Neuronal stem cell (in vitro differentiated cells): ENCODE measurements around the gene TTLL13.

Experiments
- DNase-seq: peaks from one replicate; pipeline ENCODE4 v3.0.0-alpha.2; 2013; ENCODE audit warnings: low spot score
- H2AFZ ChIP-seq: one replicate; pipeline ENCODE4 v1.6.1; 2013; ENCODE audit warnings: mild to moderate bottlenecking, low read length, inconsistent platforms
- H2AK5ac ChIP-seq: 2 replicates; pipeline ENCODE4 v1.6.1; 2013; ENCODE audit warnings: low read depth, mild to moderate bottlenecking, inconsistent platforms, low read length, moderate library complexity, mixed read lengths
- H2BK120ac ChIP-seq: 2 replicates; pipeline ENCODE4 v1.6.1; 2013; ENCODE audit warnings: low read depth, mild to moderate bottlenecking, inconsistent platforms, low read length, moderate library complexity, mixed read lengths
- H2BK12ac ChIP-seq: one replicate; pipeline ENCODE4 v1.6.1; 2013; ENCODE audit warnings: low read length, inconsistent platforms
- H2BK15ac ChIP-seq: 2 replicates; pipeline ENCODE4 v1.6.1; 2013; ENCODE audit warnings: mild to moderate bottlenecking, low read length, inconsistent platforms, mixed read lengths
- H2BK5ac ChIP-seq: one replicate; pipeline ENCODE4 v1.6.1; 2013; ENCODE audit warnings: inconsistent platforms, mild to moderate bottlenecking, low read length, moderate library complexity
- H3K14ac ChIP-seq: one replicate; pipeline ENCODE4 v1.6.1; 2013; ENCODE audit warnings: low read length, inconsistent platforms
- H3K18ac ChIP-seq: 2 replicates; pipeline ENCODE4 v1.6.1; 2013; ENCODE audit warnings: low read length, inconsistent platforms
- H3K23ac ChIP-seq: 2 replicates; pipeline ENCODE4 v1.6.1; 2013; ENCODE audit warnings: low read depth, mild to moderate bottlenecking, mixed read lengths, low read length, inconsistent platforms; ENCODE audit not compliant: poor library complexity
- H3K27ac ChIP-seq: replicated peaks from 3 replicates; pipeline ENCODE4 v1.5.1; 2013; ENCODE audit warnings: low read length, inconsistent platforms
- H3K27me3 ChIP-seq, 3 experiments: 2 replicates each; pipeline ENCODE4 v1.6.1; 2013; ENCODE audit warnings: low read length in 3 of 3, mild to moderate bottlenecking in 2 of 3, inconsistent platforms in 1 of 3, low read depth in 1 of 3, mixed read lengths in 1 of 3, moderate library complexity in 1 of 3; ENCODE audit not compliant: control insufficient read depth in 3 of 3, insufficient read depth in 3 of 3
- H3K36me3 ChIP-seq, 2 donors: replicated peaks in 1 of 2; 2 replicates each; pipeline ENCODE4 v1.6.1; 2013; ENCODE audit warnings: low read length in 2 of 2; ENCODE audit not compliant: control insufficient read depth in 2 of 2, insufficient read depth in 2 of 2
- H3K4ac ChIP-seq: 2 replicates; pipeline ENCODE4 v1.6.1; 2013; ENCODE audit warnings: inconsistent platforms, mild to moderate bottlenecking, low read length, moderate library complexity
- H3K4me1 ChIP-seq, 2 donors: 1 replicate in 1 of 2; 2 replicates in 1 of 2; pipeline ENCODE4 v1.6.1; 2013; ENCODE audit warnings: low read length in 2 of 2, low read depth in 1 of 2; ENCODE audit not compliant: control insufficient read depth in 2 of 2, insufficient read depth in 1 of 2
- H3K4me2 ChIP-seq: one replicate; pipeline ENCODE4 v1.6.1; 2013; ENCODE audit warnings: mild to moderate bottlenecking, low read length, inconsistent platforms; ENCODE audit not compliant: insufficient read depth, poor library complexity, severe bottlenecking
- H3K4me3 ChIP-seq, 2 donors: 2 replicates each; pipeline ENCODE4 v1.5.1; 2013; ENCODE audit warnings: low read length in 2 of 2, mild to moderate bottlenecking in 2 of 2, inconsistent platforms in 1 of 2, moderate library complexity in 1 of 2
- H3K79me1 ChIP-seq: one replicate; pipeline ENCODE4 v1.6.1; 2013; ENCODE audit warnings: low read depth, mild to moderate bottlenecking, inconsistent platforms, low read length, moderate library complexity
- H3K9ac ChIP-seq: one replicate; pipeline ENCODE4 v1.6.1; 2013; ENCODE audit warnings: mild to moderate bottlenecking, low read depth, low read length, inconsistent platforms; ENCODE audit not compliant: poor library complexity
- H3K9me3 ChIP-seq, 2 donors: replicated peaks in 1 of 2; 2 replicates each; pipeline versions ENCODE3 to v1.6.1; 2013; ENCODE audit warnings: low read length in 2 of 2, mild to moderate bottlenecking in 2 of 2, inconsistent platforms in 1 of 2, low read depth in 1 of 2, mixed read lengths in 1 of 2, moderate library complexity in 1 of 2; ENCODE audit not compliant: control insufficient read depth in 2 of 2, insufficient read depth in 1 of 2
- H4K8ac ChIP-seq: one replicate; pipeline ENCODE4 v1.6.1; 2013; ENCODE audit warnings: low read depth, mild to moderate bottlenecking, inconsistent platforms, low read length, moderate library complexity
- H4K91ac ChIP-seq: one replicate; pipeline ENCODE4 v1.6.1; 2013; ENCODE audit warnings: low read length, low read depth, mild to moderate bottlenecking, inconsistent platforms; ENCODE audit not compliant: poor library complexity
- WGBS, 2 donors: extraction: QIAGEN DNeasy Blood & Tissue Kit; methylation state at CpG; one replicate each; pipeline ENCODE4 v1.1.7; 2013; ENCODE audit warnings: missing lambda C conversion rate in 2 of 2, mixed read lengths in 1 of 2; ENCODE audit not compliant: insufficient read length in 2 of 2, insufficient replicate concordance in 1 of 2; ENCODE audit errors: extremely low coverage in 2 of 2; 5-methylcytosine and 5-hydroxymethylcytosine counted together

Gene TTLL13

GRCh38 chr15:90205050-90205848 lies 44.1 kb upstream of the TTLL13 start:
- H3K9me3 ChIP-seq, result no peaks in the 10 kb centered on the region
- DNase-seq, result no peak

GRCh38 chr15:90205886-90206285 lies 43.5 kb upstream of the TTLL13 start:
- Histone ChIP-seq H4K91ac (no peak overlapping the region), H3K79me1 (peaks cover 10% of the 10 kb centered on the region), H3K36me3 (peaks cover 0 to 44% of the 10 kb centered on the region in 2 donors), H3K4me2 (no peak overlapping the region), H2BK12ac (no peak overlapping the region), H3K27me3 (no peaks in the 10 kb centered on the region), H3K23ac (no peak overlapping the region), H2BK120ac (no peak overlapping the region), H2AFZ (no peak overlapping the region), H3K14ac (no peak overlapping the region), H3K18ac (no peak overlapping the region), H4K8ac (no peak overlapping the region), H3K27ac (no peak overlapping the region), H3K4me1 (peaks cover 6 to 7% of the 10 kb centered on the region in 2 donors), H3K4ac (no peak overlapping the region), H3K4me3 (no peak overlapping the region), H2BK5ac (no peak overlapping the region), H2BK15ac (no peak overlapping the region), H2AK5ac (no peak overlapping the region), H3K9me3 (no peaks in the 10 kb centered on the region), H3K9ac (no peak overlapping the region)
- WGBS, 2 donors, result no CpG with 5 or more reads among the region's 5 CpGs
- DNase-seq, result no peak

More at GRCh38 chr15:90205050-90205848, 44.1 kb upstream of the TTLL13 start:
- Histone ChIP-seq H2BK5ac (no peak overlapping the region), H3K9ac (no peak overlapping the region), H2BK12ac (no peak overlapping the region), H3K18ac (no peak overlapping the region), H4K8ac (no peak overlapping the region), H3K27me3 (no peaks in the 10 kb centered on the region), H3K79me1 (peaks cover 7% of the 10 kb centered on the region), H3K4me2 (no peak overlapping the region), H2AFZ (no peak overlapping the region), H3K27ac (no peak overlapping the region), H2BK120ac (no peak overlapping the region), H2AK5ac (no peak overlapping the region), H3K23ac (no peak overlapping the region), H3K36me3 (peaks cover 0 to 37% of the 10 kb centered on the region in 2 donors), H3K14ac (no peak overlapping the region), H3K4me3 (no peak overlapping the region), H3K4ac (no peak overlapping the region), H3K4me1 (peaks cover 11% of the 10 kb centered on the region in 2 donors), H2BK15ac (no peak overlapping the region), H4K91ac (no peak overlapping the region)
- no CpG with 5 or more reads among the region's 10 CpGs for WGBS, 2 donors

GRCh38 chr15:90207252-90207651 lies 42.1 kb upstream of the TTLL13 start:
- H4K91ac ChIP-seq, result no peak overlapping the region
- H3K23ac ChIP-seq, result no peak overlapping the region
- H2BK5ac ChIP-seq, result no peak overlapping the region
- H2BK12ac ChIP-seq, result no peak overlapping the region
- H3K4me3 ChIP-seq, result no peak overlapping the region
- H3K4ac ChIP-seq, result no peak overlapping the region
- no peak overlapping the region for H2BK15ac ChIP-seq
- H3K4me1 ChIP-seq, result peaks cover 6 to 7% of the 10 kb centered on the region in 2 donors
- peaks cover 0 to 44% of the 10 kb centered on the region in 2 donors for H3K36me3 ChIP-seq
- H3K18ac ChIP-seq, result no peak overlapping the region
- no peak overlapping the region for H3K9ac ChIP-seq
- no CpG with 5 or more reads among the region's 6 CpGs for WGBS, 2 donors
- H3K9me3 ChIP-seq, result no peaks in the 10 kb centered on the region
- H3K4me2 ChIP-seq, result no peak overlapping the region
- no peak overlapping the region for H3K14ac ChIP-seq
- no peak overlapping the region for H3K27ac ChIP-seq
- H2AK5ac ChIP-seq, result no peak overlapping the region
- no peak overlapping the region for H4K8ac ChIP-seq
- H2BK120ac ChIP-seq, result no peak overlapping the region
- H3K27me3 ChIP-seq, result no peaks in the 10 kb centered on the region
- no peak overlapping the region for H2AFZ ChIP-seq
- DNase-seq, result no peak
- peaks cover 15% of the 10 kb centered on the region for H3K79me1 ChIP-seq

- Histone ChIP-seq H2BK5ac (no peak overlapping the region), H2AFZ (no peak overlapping the region), H3K27ac (no peak overlapping the region), H3K4me1 (peaks cover 0 to 1% of the 10 kb centered on the region in 2 donors), H3K36me3 (peaks cover 0 to 44% of the 10 kb centered on the region in 2 donors), H4K91ac (no peak overlapping the region), H2BK120ac (no peak overlapping the region), H3K14ac (no peak overlapping the region), H3K79me1 (peaks cover 10% of the 10 kb centered on the region), H3K4ac (no peak overlapping the region), H4K8ac (no peak overlapping the region), H2AK5ac (no peak overlapping the region), H2BK12ac (no peak overlapping the region), H2BK15ac (no peak overlapping the region), H3K27me3 (no peaks in the 10 kb centered on the region), H3K4me3 (no peak overlapping the region), H3K9ac (no peak overlapping the region), H3K4me2 (no peak overlapping the region), H3K23ac (no peak overlapping the region), H3K18ac (no peak overlapping the region), H3K9me3 (no peaks in the 10 kb centered on the region)
- no peak for DNase-seq
- no CpG with 5 or more reads among the region's 6 CpGs for WGBS, 2 donors
These were observed 41.0 kb upstream of the TTLL13 start for GRCh38 chr15:90208356-90208755.
